ENCODE results near the gene OR6B3.

The OR6B3 gene

DNA sequence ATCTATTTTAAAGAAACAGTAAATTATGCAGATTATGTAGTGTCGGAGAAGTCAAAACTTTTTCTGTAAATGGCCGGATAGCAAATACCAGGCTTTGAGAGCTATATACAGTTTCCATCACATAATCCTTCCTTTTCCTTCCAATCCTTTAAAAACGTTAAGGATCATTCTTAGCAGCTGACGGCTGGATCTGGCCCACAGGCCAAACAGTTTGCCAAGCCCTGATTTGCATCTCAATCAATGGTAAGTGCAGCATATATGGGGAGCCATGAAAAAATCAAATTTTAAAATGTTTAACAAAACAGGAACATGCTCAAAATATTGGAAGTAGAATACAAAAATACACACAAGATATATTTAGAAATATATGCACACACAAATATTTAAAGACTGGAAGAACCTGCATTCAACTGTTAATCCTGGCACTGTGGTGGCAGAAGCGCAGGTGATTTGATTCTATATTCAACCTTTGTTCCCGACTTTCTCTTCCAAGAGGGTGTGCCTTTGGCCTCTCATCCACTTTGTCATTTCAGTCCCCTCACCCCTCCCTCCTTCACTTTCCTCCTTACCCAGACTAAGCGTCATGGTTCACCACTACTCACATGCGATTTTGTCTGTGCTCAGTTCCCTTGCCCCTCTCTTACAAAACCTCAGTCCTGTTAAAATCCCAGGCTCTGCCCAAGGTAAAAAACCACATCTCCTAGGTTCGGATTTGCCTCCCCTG is 55.5 kb downstream of the OR6B3 start:
- no peak for DNase-seq
- in situ Hi-C loops (cut with MboI; ENCODE audit: low pct_unique_long_range_greater_than_20kb, low sequenced_read_pairs): no loop called here

All from KBM-7 (cell line).